GM19193 (cell line): Measurements from ENCODE around the gene PRPF19.

Experiments used
- POLR2A ChIP-seq: IDR thresholded peaks from 4 replicates; pipeline ENCODE4 v1.6.1; 2011; ENCODE audit not compliant: insufficient read depth, insufficient read length; ENCODE audit errors: extremely low read depth

Gene PRPF19

DNA sequence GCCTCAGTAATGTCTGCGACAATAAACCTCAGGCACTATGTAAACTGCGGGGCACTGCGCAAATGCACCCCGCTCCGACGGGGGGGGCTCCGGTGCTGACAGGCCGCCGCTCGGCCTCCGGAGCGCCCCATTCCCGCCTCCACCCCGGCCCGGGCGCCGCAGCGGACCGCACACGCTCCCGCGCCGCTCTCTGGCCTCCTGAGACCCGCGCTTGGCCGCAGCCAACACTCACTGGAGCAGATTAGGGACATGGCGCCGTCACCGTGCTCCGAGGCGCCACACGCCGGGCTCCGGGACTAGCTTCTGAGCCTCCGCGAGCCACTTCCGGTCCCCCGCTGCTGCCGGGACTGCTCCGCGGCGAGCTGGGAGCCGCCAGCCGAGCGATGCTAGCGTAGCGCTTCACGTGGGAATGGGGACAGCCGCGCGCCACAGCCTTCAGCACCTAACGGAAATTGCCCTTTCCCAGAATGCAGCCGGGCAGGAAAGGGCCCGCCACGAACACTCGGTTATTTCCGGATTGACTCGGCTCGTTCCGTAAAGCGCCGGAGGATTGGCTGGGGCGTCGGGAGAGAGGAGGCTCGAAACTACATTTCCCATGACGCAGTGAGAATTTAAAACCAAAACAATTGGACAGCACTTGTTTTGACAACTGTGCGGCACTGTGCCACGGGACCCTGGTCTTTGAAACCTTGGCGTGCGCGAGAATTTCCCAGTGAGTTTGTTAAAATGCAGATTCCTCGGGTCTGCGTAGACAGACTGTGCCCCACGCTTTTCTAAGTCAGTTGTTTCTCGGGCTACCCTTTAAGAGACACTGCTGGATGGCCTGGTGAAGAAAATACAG is at the start of gene PRPF19:
PRPF19 (minus strand) TSS at position 454 of the 841 bp plus-strand sequence; CDS start at position 251, 203 bp downstream.
- peak; percentile 95 for TF ChIP-seq POLR2A

DNA sequence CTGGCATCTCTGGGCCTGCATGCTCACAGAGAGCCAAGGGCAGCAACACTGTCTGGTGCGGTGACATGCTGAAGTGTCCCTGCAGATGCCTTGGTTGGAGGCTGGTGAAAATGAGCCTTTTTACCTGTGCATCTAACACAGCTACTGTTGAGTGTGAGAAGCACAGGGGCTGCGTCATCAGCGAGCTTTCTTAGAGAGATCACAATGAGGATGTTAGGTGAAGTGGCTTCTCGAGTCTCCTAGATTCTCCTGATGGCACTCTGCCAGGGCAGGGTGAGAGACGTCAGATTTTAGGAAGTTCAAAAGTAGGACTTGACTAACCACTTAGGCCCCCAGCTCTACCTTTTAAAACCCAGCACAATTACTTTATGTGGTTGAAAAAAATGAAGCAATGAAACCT is 49.2 kb upstream of the PRPF19 start:
- TF ChIP-seq POLR2A, result no peak

DNA sequence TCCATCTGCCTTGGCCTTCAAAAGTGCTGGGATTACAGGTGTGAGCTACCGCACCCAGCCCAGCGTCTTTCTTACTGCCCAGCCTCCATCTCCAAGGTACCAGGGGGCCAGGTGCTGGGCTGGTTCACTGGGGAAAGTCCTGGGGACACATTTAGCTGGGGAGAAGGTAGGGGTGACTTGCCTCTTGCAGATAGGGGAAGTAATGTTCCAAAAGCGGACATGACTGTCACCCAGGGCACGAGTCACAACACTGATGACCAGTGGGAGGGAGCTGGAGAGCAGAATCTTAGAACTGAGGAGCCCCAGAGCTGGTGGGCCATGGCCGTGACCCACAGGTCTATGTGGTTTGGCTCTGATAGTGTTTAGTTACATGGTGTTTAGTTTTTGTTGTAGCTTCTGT is 48.0 kb upstream of the PRPF19 start:
- TF ChIP-seq POLR2A, result no peak

DNA sequence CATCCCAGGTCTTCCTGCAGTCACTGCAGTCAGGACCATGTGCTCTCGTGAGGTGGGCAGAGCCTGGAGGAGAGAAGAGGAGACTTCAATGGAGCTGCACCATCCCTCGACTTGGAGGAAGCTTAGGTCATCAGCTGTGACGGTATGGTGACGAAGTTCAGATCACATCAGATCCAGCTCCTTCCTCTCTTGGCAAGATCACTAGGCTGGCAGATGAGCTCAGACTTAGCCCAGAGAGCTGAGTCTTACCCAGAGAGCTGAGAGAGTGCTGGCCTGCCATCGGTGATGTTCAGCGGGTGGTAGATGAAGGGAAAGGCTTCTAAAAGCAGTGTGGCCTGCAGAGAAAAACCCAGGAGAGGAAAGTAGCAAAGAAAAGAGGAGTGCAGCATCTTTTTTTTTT is 47.4 kb upstream of the PRPF19 start:
- no peak for TF ChIP-seq POLR2A

DNA sequence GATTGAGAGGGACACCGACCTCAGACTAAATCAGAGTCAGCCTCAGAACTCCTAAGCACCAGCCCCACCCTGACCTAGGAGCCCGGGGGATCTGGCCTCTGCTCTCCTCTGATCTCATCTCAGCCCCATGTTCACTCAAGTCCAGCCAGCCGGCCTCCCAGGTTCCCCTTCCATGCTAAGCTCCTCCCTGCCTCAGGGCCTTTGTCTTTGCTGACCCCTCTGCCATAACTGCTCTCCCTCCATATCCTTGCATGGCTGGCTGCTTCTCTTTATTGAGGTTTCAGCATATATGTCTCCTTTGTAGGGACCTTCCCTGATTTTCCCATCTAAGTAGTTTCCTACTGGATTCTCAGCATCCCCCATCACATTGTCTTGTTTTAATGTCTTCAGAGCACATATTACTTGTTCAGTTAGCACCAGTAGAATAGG is 46.4 kb upstream of the PRPF19 start:
- peak; percentile 17 for TF ChIP-seq POLR2A

DNA sequence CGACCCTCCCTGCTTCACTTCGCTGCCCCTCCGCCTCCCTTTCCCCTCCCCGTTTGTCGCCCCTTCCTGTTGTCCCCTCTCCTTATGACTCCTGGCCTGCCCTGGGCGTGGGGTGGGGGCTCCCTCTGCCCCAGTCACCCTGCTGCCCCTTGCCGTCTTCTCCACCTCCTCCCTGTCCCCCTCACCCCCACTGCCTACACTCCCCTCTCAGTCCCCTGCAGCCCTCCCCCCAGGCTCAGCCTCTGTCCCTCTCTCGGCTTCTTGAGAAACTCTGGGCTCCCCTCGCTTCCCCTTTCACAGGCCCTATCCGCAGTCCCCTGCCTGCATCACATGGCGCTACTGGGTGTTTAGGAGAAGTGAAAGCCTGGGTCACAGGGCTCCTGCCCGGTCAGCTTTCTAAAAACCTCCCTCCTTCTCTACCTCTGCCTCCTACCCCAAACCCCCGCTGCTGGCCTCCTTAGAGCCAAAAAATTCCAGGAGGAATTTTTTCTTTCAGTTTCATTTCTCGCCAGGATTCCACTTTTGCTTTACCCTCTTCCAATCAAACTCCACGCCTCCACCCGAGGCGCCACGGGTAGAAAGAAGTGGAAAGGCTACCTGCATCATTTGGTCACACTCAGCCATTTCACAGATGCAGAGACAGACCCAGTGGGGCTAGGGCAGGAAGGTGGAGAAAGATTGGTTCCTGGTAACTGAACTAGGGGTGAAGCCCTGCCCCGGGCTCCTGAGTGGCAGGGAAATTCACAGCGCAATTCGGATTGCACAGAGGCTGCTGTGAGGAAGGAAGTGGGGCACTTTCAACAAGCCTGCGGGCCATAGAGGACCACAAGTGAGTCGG is 45.7 kb upstream of the PRPF19 start, which contains the start of gene SLC15A3:
SLC15A3 (minus strand) TSS at position 273 of the 838 bp plus-strand sequence. CDS start 625 bp downstream, outside the sequence.
- peak; percentile 47 for TF ChIP-seq POLR2A

DNA sequence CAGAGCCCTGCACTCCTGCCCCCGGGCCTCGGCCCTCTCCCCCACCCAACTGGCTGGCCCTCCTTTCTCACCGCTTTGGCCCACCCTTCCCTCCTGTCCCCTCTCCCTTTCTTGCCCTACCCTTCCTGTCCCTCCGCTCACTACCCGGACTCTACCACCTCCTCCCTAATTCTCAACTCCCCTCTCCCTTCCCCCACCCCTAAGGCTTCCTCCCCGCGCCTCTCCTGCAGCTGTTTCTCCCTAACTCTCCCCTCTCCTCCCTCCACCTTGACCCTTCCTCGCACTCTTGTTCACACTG is 45.2 kb upstream of the PRPF19 start:
- no peak for TF ChIP-seq POLR2A

DNA sequence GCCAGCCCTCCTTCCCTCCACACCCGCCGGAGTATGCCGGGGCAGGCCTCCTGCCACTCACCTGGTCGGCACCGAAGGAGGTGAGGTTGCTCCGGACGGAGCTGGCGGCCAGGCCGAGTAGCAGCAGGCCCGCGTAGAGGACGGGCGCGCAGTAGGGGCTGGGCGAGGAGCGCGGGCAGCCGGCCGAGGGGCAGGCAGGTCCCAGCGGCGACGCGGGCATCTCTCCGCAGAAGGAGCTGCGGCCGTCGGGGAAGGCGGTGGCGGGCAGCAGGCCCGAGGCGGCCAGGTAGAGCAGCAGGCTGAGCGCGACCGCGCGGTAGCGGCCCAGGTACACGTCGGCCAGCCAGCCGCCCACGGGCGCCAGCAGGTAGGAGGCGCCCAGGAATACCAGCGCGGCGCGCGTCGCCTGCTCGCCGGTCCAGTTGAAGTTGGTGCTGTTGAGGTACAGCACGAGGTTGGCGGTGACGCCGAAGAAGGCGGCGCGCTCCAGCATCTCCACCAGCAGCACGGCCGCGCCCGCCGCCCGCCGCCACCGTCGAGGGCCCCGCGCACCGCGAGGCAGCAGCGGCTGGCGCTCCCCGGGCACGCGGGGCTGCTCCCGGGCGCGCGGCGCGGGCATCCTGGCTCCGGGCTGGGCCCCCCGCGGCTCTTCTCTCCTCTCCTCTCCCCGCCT is 44.7 kb upstream of the PRPF19 start:
- TF ChIP-seq POLR2A, result peak; percentile 9

DNA sequence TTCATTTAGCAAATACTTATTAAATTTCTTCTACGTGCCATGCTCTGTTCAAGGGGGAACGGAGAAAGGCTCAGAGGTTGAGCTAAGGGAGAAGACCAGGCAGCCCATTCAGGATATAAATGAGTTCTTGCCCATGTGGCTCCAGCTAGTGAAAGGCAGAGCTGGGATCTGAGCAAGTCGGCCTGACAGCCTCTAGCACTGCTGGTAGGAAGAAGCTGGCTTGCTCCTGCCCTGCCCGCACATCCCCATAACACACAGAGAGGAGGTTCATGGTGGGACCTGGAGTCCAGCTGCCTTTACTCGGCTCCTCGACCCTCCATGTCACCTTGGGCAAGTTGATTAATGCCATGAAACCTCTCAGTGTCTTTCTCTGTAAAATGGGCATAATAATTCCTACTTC is 43.6 kb upstream of the PRPF19 start:
- TF ChIP-seq POLR2A, result no peak

DNA sequence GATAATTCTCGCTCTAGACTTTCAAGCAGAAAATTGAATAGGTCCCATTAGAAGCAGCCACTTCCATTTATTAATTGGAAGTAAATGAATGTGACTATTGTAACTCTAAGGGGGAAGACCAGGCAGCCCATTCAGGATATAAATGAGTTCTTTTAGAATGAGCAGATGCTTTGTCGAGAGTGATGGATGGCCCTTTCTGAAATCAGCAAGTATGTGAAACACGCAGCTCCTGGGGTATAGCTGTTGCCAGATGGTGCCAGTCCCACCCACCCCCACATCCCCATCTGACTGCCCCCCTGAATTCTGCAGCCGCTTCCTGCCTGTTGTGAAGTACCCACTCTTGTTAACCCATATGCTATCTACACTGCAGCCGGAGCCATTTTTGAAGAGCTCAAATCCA is 41.9 kb upstream of the PRPF19 start:
- no peak for TF ChIP-seq POLR2A

DNA sequence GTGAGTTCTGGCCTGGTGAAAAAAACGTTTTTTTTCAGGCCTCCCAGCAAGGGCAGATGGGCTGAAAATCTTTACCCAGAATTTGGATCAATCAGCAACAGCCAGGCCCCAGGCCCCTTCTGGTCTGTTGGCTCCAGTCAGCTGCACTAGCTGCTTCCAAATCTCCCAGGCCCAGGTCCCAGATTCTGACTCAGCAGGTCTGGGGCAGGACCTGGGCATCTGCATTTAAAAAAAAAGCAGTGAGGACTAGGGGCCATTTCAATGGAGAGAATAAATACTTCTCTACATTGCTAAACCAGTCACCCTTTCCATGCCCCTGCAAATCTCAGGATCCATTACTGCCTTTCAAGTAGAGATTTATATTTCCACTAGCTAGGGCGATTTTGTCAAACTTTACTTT is 41.3 kb upstream of the PRPF19 start:
- no peak for TF ChIP-seq POLR2A

DNA sequence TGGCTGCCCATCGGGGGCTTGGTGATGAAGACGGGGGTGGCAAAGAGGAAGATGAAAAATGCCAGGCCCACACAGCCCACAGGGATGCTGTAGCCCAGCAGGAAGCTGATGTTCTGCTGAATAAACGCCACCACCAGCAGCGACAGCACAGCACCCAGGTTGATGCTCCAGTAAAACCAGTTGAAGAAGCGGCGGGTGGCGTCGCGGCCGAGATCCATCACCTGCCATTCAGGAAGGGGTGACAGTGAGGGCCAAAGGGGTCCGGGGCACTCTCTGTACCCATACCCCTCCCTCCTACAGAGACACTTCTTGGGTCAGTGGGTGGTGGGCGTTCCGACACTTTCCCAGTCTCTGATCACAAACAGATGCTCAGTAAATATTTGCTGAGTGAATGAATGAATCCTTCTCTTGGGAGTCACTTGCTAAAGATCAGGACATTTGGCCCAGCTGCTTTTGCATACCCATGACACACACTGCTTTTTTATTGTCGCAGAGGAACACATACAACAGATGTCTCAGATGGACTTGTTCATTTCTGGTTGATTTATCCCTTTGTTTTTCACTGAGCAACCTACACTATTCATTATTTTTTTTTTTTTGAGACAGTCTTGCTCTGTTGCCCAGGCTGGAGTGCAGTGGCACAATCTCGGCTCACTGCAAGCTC is 40.3 kb upstream of the PRPF19 start:
- TF ChIP-seq POLR2A, result no peak

DNA sequence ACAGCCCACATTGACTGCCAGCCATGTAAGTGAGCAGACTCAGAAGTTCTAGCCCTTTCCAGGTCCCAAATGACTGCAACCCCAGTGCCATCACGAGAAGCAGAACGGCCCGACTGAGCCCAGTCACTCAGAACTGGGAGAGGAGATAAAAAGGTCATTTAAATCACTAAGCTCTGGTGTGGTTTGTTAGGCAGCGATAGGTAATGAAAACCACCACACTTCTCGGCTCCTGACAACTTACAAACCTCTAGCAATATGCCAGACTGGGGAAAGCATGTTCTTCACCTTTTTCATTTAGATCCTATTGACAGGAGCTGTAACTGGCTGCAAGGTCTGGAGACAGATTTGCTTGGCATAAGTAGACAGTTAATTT is 38.9 kb upstream of the PRPF19 start:
- no peak for TF ChIP-seq POLR2A

DNA sequence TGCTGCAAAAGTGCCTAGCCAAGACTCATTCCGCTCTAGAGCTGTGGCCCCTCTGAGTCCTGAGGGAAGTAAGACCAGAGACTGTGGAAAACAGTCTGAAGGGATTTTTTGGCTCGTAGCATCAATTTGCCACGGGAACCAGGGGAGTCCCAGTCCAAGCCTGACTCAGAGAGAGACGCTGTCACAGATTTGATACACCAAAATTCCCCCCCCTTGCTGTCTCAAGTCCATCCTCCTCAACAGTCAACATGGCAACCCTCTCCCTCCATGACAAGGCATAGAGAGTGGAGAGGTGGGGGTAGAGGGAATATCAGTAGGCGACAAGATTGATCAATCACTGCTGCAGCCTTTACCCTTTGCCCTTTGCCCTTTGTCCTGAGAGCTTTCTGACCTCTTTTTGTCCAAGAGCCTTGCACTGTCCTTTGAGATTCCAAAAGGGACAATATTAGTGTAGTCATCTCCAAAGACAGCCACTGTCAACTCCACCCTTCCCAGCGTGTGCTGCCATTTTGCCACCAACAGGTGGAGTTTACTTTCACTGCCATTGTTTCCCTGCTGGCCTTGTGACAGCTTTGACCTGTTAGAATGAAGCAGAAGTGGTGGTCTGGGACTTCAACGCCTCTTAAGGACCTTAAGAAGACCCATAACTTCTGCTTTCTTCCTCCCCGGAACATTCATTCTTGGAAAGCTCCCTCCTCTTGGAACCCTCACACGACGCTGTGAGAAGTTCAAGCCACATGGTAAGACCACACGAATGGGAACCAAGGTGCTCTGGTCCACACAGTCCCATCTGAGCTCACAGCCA is 38.3 kb upstream of the PRPF19 start:
- no peak for TF ChIP-seq POLR2A
